Activated naive CD4-positive, alpha-beta T cell treated with anti-CD3 and anti-CD28 coated beads, Interleukin-2, amount 50 U/mL, for 16 hours (primary cell): ENCODE measurements around the gene OR2F1.

ENCODE experiments used
- DNase-seq: peaks from one replicate; pipeline ENCODE4 v3.0.0-alpha.2; 2020

Gene OR2F1

DNA sequence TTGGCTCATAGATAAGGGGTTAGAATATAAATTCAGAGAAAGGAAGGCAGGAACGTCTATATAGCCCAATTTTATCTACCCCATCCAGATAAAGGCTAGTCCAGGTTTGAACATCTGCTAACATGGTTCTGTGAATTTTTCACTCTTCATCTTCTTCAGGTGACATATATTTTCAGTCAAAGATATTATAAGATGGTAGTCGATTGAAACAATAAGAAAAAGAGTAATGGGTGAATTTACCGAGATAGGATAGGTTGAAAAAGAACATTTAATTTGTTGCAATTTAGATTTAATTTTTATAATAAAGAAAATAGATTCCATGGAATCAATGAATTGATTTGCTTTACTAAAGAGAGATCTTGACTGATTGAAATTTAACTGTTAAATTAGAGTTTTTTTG is at the start of gene OR2F1:
Gene OR2F1 (plus strand): TSS at position 301 of the 400 bp plus-strand sequence. CDS start 5,127 bp downstream, outside the sequence.
- no peak for DNase-seq

DNA sequence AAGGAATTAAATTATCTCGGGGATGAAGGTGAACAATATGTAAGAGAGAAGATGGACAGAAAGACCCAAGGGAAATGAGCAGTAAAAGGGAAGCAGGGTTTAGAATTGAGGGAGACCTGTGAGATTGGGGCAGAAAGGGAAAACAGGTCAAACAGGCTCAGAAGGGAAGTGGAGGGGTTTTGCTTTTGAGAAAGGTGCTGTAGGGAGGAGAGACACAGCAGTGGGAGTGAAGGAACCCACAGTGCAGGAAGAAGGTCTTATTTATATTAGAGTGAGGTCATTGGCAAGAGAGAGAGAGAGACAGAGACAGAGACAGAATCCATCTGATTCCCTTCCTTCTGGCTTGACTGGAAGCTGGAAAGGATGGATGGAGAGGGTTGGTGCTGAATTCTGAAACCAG is 49.1 kb upstream of the OR2F1 start:
- DNase-seq: no peak

DNA sequence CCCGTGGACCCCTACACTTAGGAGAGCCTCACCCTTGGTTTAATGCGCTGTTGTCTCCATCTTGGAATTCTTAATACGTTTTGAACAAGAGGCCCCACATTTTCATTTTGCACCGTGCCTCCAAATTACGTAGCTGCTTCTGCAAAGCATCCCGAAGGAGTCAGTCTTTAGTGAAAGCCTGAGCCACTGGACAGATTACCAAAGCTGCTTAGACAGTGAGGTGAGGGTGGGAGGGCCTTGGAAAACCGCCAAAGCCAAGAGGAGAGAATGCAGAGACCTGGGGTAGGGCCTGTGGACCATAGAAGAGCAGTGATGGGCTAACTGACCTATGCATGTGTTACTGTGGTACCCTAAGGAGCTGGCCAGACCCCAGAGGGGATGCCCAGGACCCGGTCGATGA is 48.5 kb upstream of the OR2F1 start:
- DNase-seq: no peak

- DNase-seq: no peak
Measured at GRCh38 chr7:143906895-143907294, 47.7 kb upstream of the OR2F1 start.

GRCh38 chr7:143908120-143908519 is 46.5 kb upstream of the OR2F1 start:
- no peak for DNase-seq

DNA sequence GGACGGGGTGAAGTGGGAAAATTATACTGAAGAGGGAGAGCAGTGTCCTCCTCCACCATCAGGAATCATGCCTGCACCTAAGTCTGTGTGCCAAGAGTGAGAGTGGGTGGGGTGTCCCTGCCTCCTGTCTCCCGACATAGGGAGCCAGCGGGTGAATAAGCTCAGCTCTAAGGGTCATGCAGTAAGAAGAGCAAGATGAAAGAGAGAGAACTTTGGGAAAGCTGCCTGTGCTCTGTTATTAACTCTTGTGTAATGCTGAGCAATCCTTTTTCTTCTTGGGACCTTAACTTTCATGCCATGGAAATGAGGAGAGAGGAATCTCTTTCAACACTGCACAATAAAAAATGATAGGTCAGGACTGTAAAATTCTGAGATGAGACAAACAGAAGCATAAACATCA is 44.8 kb upstream of the OR2F1 start:
- no peak for DNase-seq

GRCh38 chr7:143910473-143911248 is 44.0 kb upstream of the OR2F1 start:
- no peak for DNase-seq

DNA sequence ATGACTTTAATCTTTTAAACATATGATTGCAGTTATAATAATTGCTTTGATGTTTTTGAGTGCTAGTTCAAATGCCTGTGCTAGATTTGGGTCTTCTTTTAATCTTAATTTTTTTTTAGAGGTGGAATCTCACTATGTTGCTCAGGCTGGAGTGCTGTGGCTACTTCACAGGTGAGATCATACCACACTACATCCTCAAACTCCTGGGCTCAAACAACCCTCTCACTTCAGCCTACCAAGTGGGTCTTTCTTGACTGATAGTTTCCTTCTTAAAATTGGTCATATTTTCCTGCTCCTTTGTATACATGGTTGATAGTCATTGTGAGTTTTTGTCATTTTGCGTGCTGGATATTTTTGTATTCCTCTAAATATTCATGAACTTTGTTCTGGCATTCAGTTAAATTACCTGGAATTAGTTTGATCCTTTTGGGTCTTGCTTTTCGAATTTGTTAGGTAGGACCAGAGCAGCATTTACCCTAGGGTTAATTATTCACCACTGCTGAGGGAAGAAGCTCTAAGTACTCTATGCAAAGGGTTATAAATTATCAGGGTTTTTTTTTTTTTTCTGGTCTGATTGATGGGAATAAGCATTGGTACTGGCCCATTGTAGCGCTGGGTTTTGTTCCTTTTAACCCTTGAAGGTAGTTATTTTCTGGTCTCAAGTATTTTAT is 40.6 kb upstream of the OR2F1 start:
- no peak for DNase-seq

- DNase-seq: no peak
Measured at GRCh38 chr7:143914938-143915652, 39.5 kb upstream of the OR2F1 start.

DNA sequence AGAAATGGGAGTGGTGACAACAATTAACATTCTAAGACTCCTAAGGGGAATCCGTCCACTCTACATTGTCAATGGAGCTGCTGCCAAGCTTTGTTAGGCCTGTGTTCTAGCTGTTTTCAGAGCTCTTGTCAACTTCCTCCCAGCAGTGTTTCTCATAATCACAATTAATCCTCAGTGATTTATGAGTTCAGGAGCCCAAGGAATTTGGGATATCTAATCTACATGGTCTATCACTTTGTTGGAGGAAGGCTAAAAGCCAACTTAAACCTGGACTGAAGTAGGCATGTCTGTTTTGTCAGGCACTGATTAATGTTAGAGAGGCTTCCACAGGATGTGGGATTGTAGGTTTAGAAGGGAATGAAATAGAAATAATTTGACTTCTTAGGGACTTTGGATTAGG is 29.8 kb upstream of the OR2F1 start:
- no peak for DNase-seq

GRCh38 chr7:143929224-143929920 is 25.3 kb upstream of the OR2F1 start:
- DNase-seq: no peak

DNA sequence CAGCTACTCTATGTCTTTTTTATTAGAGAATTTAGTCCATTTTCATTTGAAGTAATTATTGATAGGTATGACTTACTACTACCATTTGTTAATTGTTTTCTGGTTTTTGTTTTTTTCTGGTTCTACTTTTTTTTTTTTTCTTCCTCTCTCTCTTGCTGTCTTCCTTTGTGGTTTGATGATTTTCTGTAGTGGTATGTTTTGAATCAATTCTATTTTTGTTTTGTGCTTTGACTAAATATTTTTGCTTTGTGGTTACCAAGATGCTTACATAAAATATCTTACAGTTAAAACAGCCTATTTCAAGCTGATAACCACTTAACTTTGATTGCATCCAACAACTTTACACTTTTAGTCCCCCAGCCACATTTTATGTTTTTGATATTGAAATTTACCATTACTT is 22.9 kb upstream of the OR2F1 start:
- DNase-seq: no peak

- no peak for DNase-seq
Measured at GRCh38 chr7:143934526-143935325, 19.9 kb upstream of the OR2F1 start, which contains the start of gene OR2F2. Gene OR2F2 (plus strand): TSS chr7:143935233. CDS start chr7:143935233, 0 bp downstream.

DNA sequence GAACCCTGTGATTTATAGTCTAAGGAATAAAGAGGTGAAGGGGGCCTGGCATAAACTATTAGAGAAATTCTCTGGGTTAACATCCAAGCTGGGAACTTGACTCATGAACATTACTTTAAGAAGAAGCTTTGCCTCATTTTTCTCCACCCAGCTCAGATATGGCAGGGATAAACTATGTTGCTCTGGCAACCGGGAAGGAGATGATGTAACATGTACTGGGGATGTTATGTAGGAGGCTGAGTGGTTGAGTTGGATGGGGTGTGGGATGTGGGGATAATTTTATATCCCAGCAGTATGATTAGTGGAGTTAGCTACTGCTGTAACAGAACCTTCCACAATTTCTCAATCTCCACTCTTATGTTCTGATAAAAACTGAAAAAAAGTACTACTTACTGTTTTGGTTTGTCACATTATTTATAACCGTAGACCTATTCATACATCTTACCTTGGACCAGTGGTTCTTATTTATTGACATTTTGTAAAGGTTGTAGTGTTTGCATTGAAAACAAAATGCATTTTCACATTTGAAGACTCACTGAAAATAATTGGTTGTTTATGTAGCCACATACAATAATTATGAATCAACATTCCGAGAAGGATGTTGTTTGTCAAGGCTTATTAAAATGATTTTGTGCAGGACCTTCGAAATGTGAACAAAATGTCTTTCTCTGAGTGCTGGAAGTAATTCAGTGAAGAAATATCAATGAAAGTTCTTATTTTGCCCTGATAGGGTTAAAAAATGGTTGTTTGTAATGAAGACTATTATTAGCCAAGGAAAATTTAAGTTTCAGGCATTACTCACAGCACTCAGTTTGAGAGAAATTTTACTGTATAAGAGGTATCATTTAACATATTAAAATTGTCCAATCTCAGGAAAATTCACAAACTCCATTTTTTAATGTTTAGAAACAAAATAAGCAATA is 18.3 kb upstream of the OR2F1 start:
- no peak for DNase-seq

DNA sequence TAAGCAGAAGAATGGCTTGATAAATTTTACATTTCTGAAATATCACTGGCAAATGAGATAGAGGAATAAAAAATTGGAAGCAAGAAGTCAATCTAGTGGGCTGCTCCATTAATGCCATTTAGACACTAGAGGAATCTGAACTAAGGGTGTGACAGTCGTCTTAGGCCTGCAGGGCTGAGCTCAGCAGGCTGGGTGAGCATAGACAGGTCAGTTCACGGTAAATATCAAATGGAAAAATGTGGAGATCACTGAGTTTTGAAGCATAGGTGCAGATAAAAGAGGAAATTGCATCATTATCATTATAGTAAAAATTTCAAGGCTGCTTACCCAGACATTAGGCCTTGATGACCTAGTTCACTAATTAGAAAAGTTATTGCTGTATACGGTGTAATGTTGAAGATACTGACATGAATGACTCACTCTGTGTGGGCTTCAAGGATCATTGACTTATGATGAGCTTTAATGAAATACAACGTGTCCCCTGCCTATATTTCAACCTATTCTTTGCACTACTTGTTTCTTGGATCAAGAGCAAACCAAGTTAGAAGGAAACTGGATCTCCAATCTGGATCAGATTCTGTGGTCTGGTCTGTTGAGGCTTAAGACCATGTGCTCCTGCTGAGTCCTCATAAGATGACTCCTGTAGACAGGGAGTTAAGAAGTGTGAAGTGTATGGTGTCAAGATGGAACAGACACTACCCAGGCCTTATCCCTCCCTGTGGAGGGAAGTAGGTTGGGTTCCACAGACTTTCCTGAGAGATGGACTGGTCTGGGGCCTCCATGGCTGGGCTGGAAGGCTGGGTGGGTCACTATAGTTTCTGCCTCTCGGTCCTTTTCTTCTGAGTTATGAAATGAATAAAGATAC is 16.0 kb upstream of the OR2F1 start:
- DNase-seq: no peak

DNA sequence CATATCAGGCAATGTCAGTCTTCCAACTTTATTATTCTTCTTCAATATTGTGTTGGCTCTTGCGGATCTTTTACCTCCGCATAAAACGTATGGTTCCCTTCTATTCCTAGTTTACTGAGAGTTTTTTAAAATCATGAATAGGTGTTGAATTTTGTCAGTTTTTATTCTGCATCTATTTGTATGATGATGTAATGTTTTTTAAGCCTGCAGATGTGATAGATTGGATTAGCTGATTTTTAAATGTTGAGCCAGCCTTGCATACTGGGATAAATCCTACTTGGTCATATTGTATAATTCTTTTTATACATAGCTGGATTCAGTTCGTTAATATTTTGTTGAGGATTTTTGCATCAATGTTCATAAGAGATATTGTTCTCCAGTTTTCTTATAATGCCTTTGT is 9.2 kb upstream of the OR2F1 start:
- DNase-seq: no peak

DNA sequence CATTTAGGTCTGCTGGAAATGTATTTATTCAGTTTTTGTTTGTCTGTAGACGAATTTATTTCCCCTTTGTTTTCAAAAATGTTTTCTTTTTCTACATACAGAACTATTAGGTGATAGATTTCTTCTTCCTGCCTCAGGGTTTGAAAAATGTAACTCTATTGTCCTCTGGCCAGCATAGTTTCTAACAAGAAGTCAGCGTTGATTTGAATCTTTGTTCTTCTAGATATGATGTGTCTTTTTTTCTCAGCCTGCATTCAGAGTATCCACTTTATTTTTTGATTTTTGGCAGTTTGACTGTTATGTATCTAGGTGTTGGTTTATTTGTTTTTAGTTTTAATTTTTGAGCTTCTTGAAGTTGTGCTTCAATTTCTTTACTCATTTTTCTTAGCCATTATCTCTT is 7.5 kb upstream of the OR2F1 start:
- DNase-seq: no peak

DNA sequence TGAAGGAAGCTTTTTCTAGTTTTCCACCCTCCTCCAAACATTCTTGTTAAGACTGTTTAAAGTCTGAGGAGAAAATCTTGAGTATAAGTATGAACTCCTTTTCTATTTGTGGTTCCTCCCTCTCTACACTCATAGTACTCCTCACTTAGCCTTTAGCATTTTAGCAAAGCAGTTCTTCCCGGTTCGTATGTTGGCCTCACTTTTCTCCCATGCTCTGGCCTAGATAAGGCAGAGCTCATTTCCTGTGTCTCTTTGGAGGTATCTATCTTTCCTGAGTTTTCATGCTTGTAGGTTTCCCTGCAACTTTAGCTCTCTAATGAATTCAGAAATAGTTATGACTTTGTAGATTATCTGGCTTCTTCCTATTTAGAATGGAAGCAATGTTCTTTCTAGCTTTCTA is 5.9 kb upstream of the OR2F1 start:
- no peak for DNase-seq

GRCh38 chr7:143953421-143953820 is 1.2 kb upstream of the OR2F1 start:
- DNase-seq: no peak

DNA sequence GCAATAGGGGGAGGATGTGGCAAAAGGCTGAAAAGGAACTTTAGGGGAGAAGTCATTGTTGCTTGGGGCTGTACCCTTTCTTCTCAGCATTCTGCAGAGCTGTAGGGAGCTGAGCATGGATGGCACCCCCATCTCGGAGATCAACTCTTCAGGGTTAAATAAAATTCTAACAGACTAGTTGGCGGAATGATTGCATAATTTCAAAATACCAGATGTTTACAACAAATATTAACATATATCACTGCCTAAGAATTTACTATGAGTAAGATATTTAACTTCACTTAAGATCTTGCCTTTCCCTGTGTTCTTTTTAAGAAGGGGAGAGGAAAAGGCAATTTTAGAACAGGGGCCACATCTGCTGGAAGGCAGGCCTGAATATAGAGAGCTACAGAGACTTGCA is 509 bp upstream of the OR2F1 start:
- DNase-seq: no peak
